HG02763 (cell line): ENCODE results near the gene SPATA16.

Source experiments
- ATAC-seq: cut with Tn5 transposase; IDR thresholded peaks from one replicate; pipeline ENCODE4 v1.9.1; 2021; ENCODE audit warnings: mild to moderate bottlenecking, moderate library complexity; ENCODE audit not compliant: unreplicated experiment

SPATA16 gene

DNA sequence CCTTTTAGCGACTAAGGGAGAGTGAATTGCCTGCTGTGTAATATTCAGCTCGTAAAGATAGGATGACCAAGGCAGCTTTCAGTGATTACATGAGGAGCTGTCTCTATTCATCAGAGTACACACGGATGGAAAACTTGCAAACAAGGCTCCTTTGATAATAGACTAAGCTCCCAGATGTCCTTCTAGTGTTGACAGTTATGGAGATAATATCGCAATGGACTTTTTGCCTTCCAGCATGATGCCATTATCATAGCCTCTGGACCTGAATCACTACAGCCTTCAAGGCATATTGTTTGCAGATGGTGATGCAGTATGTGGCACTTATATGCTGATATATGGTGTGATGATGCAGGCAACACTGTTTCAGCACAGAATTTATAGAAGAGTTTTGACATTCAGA lies 296.6 kb downstream of the SPATA16 start:
- ATAC-seq: no peak

DNA sequence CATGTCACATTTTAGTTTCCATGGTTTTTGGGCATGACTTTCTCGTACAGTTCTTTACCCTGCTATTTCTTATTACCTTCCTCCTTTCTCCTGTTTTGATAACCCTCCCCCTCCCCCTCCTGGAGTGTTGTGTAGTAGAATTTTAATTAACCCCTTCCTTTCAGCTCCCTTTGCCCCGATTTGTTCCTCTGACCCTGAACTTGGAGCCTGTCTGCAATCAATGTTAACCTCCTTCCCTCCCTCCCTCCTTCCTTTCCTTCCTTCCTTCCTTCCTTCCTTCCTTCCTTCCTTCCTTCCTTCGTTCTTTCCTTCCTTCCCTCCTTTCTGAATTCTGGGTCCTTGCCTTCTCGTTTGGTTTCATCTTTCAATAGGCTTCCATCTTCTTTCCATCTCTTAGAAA lies 300.1 kb downstream of the SPATA16 start:
- ATAC-seq: no peak

- ATAC-seq: no peak
Measured at GRCh38 chr3:172840463-172840862, 300.6 kb downstream of the SPATA16 start.

DNA sequence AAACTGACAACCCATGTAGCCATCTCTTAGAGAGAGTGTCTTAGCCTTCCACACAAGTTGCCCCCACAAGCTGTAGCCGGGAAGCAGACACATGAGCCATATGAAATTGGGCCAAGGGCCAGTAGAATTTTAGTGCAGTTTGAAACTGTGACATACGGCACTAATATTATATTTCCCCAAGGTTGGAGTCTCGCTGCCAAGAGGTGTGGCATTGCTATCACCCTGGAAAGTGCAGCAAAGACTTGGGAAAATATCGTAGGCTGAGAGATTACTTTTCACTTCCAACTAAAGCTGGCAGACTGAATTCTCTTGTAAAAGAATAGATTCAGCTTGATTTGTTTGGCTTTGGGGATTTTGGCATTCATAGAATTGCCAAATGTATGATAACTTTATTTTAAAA lies 301.4 kb downstream of the SPATA16 start:
- no peak for ATAC-seq
